Activated naive CD4-positive, alpha-beta T cell treated with anti-CD3 and anti-CD28 coated beads, Interleukin-2, amount 50 U/mL, for 24 hours (primary cell): ENCODE data around the gene MYH9.
"Not testable (repeated sequence)": the region's sequence is repeated elsewhere in the genome, so short reads cannot be mapped to it uniquely, and the experiment has no call there.

Experiments used
- H3K27ac Mint-ChIP-seq: one replicate; pipeline ENCODE4 v1.8.0; 2021; ENCODE audit warnings: mild to moderate bottlenecking, mixed read lengths
- H3K27me3 Mint-ChIP-seq: one replicate; pipeline ENCODE4 v1.8.0; 2021; ENCODE audit warnings: mixed read lengths
- H3K36me3 Mint-ChIP-seq: one replicate; pipeline ENCODE4 v1.8.0; 2021; ENCODE audit warnings: mixed read lengths
- H3K4me1 Mint-ChIP-seq: one replicate; pipeline ENCODE4 v1.8.0; 2021; ENCODE audit warnings: mixed read lengths
- H3K4me3 Mint-ChIP-seq: one replicate; pipeline ENCODE4 v1.8.0; 2021; ENCODE audit warnings: mild to moderate bottlenecking, mixed read lengths
- H3K9me3 Mint-ChIP-seq: one replicate; pipeline ENCODE4 v1.8.0; 2021; ENCODE audit warnings: mixed read lengths

MYH9 gene

GRCh38 chr22:36298118-36298517 lies 89.6 kb downstream of the MYH9 start:
- Mint-ChIP-seq H3K4me1 (peaks cover 9% of the 10 kb centered on the region), H3K4me3 (no peak overlapping the region), H3K9me3 (no peaks in the 10 kb centered on the region), H3K27ac (peak overlapping the region; percentile 68), H3K27me3 (no peaks in the 10 kb centered on the region), H3K36me3 (peaks cover 22% of the 10 kb centered on the region)

DNA sequence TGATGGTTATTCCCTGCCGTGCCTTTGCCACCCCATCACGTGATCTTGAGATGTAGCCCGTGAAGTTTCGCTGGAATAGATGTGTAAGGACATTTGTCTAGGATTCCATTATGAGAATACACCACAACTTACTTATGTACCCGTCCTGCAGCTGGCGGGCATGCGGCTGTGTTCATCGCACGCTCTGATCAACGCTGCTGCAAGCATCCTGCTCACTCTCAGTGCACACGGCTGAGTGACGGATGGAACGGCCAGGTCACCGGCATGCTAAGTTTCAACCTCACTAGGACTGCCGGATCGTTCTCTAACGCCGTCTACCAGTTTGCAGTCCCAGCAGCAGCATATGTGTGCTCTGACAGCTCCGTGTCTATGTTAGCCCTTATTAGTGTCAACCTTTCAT lies 90.2 kb downstream of the MYH9 start:
- H3K27ac Mint-ChIP-seq = peak overlapping the region; percentile 68
- H3K9me3 Mint-ChIP-seq = no peaks in the 10 kb centered on the region
- H3K27me3 Mint-ChIP-seq = no peaks in the 10 kb centered on the region
- H3K4me3 Mint-ChIP-seq = no peak overlapping the region
- H3K4me1 Mint-ChIP-seq = peaks cover 14% of the 10 kb centered on the region
- H3K36me3 Mint-ChIP-seq = peaks cover 26% of the 10 kb centered on the region

DNA sequence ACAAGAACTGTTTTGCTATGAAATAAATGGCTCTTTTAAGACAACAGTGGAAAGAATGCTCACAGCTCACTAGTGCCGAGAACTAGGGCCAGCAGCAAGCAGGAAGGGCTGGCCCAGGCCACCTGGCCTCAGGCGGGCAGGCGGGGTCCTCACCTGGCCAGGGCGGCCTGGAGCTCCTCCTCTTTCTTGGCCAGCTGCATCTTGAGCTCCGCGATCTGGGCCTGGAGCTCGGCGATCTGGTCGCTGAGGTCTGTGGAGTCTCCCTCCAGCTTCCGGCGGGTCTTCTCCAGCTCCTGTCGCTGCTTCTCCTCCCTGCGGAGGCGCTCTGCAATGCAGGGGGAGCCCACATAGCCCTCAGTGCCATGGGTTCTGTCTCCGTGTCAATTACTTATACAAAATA lies 91.1 kb downstream of the MYH9 start:
- Mint-ChIP-seq H3K36me3 (peaks cover 33% of the 10 kb centered on the region), H3K9me3 (no peaks in the 10 kb centered on the region), H3K27me3 (no peaks in the 10 kb centered on the region), H3K4me3 (no peak overlapping the region), H3K27ac (no peak overlapping the region), H3K4me1 (peaks cover 18% of the 10 kb centered on the region)

DNA sequence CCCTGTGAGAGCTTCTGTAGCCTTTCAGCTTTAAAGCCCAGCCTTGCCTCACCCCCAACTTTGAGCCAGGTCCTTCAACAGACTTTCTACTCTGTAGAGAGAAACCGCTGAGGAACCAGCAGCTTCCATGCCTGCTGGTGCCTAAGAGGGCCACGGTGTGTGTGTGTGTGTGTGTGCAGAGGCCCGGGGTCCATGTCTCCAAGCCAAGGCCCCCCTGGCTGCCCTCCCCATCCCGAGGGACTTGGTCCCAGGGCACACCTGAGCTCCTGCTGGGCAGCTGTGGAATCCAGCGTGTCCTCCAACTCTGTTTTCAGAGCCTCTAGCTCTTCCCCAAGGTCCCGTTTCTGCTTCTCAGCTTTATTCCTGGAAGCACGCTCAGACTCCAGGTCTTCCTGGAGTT lies 92.5 kb downstream of the MYH9 start:
- Mint-ChIP-seq H3K27me3 (no peaks in the 10 kb centered on the region), H3K4me3 (no peak overlapping the region), H3K9me3 (no peaks in the 10 kb centered on the region), H3K4me1 (peaks cover 13% of the 10 kb centered on the region), H3K27ac (peak overlapping the region; percentile 68), H3K36me3 (peaks cover 32% of the 10 kb centered on the region)

- no peak overlapping the region for H3K4me3 Mint-ChIP-seq
- H3K4me1 Mint-ChIP-seq = peaks cover 16% of the 10 kb centered on the region
- H3K36me3 Mint-ChIP-seq = peaks cover 35% of the 10 kb centered on the region
- H3K27ac Mint-ChIP-seq = no peak overlapping the region
- no peaks in the 10 kb centered on the region for H3K27me3 Mint-ChIP-seq
- H3K9me3 Mint-ChIP-seq = no peaks in the 10 kb centered on the region
Measured at GRCh38 chr22:36294801-36295200, 93.0 kb downstream of the MYH9 start.

GRCh38 chr22:36294293-36294620 lies 93.5 kb downstream of the MYH9 start:
- Mint-ChIP-seq H3K9me3 (no peaks in the 10 kb centered on the region), H3K27me3 (no peaks in the 10 kb centered on the region), H3K4me3 (no peak overlapping the region), H3K36me3 (peaks cover 38% of the 10 kb centered on the region), H3K27ac (peak overlapping the region; percentile 59), H3K4me1 (peaks cover 22% of the 10 kb centered on the region)

DNA sequence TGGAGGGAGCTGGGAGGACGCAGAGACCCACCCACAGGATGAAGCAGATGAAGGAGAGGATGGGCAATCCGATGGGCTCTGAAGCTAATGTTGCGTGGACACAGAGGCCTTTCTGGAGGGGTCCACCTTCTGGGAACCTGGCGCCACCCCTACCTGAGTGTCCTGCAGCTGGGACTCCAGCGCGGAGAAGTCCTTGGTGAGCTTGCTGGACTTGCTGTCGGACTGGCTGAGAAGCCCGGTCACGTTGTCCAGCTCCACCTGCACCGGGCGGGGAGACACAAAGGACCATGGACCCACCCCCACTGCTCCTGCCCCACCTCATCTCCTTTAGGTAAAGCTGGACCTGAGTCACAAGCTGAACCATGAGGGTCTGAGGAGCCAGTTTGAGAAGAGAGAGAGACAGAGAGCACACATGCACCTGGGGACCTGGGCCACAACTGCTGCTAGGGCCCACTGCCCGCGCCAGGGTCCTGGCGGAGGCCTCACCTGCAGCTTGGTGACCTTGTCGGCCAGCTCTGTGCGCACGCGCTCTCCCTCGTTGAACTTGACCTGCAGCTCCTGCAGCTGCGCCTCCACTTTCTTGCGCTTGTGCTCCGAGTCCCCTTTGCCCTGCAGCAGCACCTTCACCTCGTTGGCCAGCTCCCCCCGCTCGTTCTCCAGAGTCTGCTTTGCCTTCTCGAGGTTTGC lies 94.0 kb downstream of the MYH9 start:
- Mint-ChIP-seq H3K4me3 (no peak overlapping the region), H3K4me1 (peaks cover 27% of the 10 kb centered on the region), H3K27me3 (no peaks in the 10 kb centered on the region), H3K9me3 (no peaks in the 10 kb centered on the region), H3K27ac (no peak overlapping the region), H3K36me3 (peaks cover 41% of the 10 kb centered on the region)

- Mint-ChIP-seq H3K27me3 (no peaks in the 10 kb centered on the region), H3K4me1 (peaks cover 29% of the 10 kb centered on the region), H3K27ac (no peak overlapping the region)
Measured at GRCh38 chr22:36292823-36293530, 94.8 kb downstream of the MYH9 start.

DNA sequence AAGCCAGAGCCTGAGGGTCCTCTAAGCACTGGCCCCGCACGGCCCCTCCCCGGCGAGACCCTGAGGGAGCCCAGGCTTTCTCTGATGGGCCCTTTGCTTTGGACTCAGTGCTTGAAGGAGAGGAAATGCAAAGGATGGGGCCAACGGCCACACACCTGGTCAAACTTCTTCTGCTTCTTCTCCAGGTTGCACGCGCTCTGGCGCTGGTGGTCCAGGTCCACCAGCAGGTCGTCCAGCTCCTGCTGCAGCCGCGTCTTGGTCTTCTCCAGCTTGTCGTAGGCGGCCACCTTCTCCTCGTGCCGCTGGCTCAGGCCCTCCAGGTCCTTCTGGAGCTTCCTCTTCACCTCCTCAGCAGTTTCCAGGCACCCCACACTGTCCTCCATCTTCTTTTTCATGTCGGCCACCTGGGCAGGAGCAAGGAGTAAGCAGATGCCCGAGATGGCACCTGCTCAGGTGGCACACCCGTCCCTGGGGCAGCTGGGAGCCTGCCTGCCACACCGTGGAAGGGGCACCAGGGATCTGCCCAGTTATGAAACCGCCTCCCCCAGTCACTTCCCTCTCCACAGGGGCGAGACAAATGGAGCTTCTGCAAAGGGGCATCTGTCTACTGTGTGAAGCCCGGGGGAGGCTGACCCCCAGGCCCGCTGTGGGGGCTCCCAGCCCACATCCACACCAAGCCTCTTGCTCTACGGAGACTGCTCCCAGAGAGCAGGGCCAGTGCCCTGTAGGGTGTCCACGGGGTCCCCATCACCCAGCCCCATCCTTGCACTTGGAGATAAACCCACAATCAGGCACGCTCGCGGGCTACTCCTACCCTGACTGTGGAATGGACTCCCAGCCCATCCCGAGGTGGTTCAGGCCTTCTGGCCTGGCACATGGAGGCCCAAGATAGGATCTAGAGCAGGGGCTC lies 95.7 kb downstream of the MYH9 start:
- Mint-ChIP-seq H3K27ac (peak overlapping the region; percentile 87), H3K4me3 (no peak overlapping the region), H3K4me1 (peaks cover 31% of the 10 kb centered on the region), H3K27me3 (no peaks in the 10 kb centered on the region), H3K36me3 (peaks cover 37% of the 10 kb centered on the region), H3K9me3 (no peaks in the 10 kb centered on the region)

More at GRCh38 chr22:36292823-36293530, 94.8 kb downstream of the MYH9 start:
- Mint-ChIP-seq H3K9me3 (no peaks in the 10 kb centered on the region), H3K4me3 (no peak overlapping the region), H3K36me3 (peaks cover 41% of the 10 kb centered on the region)

DNA sequence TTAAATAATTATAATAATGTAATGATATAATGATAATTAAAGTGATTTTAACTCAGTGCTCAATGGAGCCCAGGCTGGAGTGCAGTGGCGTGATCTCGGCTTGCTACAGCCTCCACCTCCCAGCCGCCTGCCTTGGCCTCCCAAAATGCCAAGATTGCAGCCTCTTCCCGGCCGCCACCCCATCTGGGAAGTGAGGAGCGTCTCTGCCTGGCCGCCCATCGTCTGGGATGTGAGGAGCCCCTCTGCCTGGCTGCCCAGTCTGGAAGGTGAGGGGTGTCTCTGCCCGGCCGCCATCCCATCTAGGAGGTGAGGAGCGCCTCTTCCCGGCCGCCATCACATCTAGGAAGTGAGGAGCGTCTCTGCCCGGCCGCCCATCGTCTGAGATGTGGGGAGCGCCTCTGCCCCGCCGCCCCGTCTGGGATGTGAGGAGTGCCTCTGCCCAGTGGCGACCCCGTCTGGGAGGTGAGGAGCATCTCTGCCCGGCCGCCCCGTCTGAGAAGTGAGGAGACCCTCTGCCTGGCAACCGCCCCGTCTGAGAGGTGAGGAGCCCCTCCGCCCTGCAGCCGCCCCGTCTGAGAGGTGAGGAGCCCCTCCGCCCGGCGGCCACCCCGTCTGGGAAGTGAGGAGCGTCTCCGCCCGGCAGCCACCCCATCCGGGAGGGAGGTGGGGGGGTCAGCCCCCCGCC lies 97.2 kb downstream of the MYH9 start:
- Mint-ChIP-seq H3K4me1 (peaks cover 36% of the 10 kb centered on the region), H3K36me3 (peaks cover 37% of the 10 kb centered on the region)
- H3K27ac Mint-ChIP-seq = not testable (repeated sequence)

GRCh38 chr22:36289948-36290371 lies 97.8 kb downstream of the MYH9 start:
- Mint-ChIP-seq H3K36me3 (peaks cover 35% of the 10 kb centered on the region), H3K27ac (peak overlapping the region; percentile 91), H3K4me1 (peaks cover 36% of the 10 kb centered on the region), H3K4me3 (peak overlapping the region; percentile 55)
- not testable (repeated sequence) for H3K9me3 Mint-ChIP-seq, H3K27me3 Mint-ChIP-seq

More for the DNA sequence above, 97.2 kb downstream of the MYH9 start:
- not testable (repeated sequence) for H3K9me3 Mint-ChIP-seq, H3K27me3 Mint-ChIP-seq, H3K4me3 Mint-ChIP-seq

DNA sequence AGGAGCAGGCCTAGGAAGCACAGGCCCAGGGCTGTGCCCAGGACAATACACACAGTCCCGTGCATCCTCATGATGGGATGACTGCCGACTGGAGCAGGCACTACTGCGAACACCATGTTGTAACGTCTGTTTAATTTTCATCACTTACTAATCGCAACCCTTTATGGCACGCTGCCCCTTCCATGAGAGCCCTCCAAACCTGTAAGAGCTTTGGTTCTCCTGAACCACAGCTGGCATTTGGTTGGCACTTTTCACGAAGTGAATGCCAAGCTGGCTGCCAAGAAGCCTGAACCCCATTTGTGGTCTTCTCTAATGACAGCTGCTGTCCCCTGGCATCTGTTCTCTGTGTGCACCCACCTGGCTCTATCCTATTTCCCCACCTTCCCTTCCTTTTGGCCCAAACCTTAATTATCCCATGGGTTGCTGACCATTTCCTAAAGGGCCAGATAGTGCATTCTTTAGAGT lies 98.3 kb downstream of the MYH9 start:
- peak overlapping the region; percentile 91 for H3K27ac Mint-ChIP-seq
- H3K9me3 Mint-ChIP-seq = no peaks in the 10 kb centered on the region
- H3K27me3 Mint-ChIP-seq = no peaks in the 10 kb centered on the region
- peaks cover 34% of the 10 kb centered on the region for H3K36me3 Mint-ChIP-seq
- H3K4me1 Mint-ChIP-seq = peaks cover 36% of the 10 kb centered on the region
- peak overlapping the region; percentile 55 for H3K4me3 Mint-ChIP-seq

- Mint-ChIP-seq H3K9me3 (no peaks in the 10 kb centered on the region), H3K4me3 (no peak overlapping the region), H3K36me3 (peaks cover 32% of the 10 kb centered on the region), H3K4me1 (peaks cover 36% of the 10 kb centered on the region), H3K27me3 (no peaks in the 10 kb centered on the region), H3K27ac (peak overlapping the region; percentile 12)
Measured at GRCh38 chr22:36288571-36289405, 99.0 kb downstream of the MYH9 start.

GRCh38 chr22:36287881-36288515 lies 99.8 kb downstream of the MYH9 start:
- Mint-ChIP-seq H3K4me3 (no peak overlapping the region), H3K27me3 (no peaks in the 10 kb centered on the region), H3K9me3 (no peaks in the 10 kb centered on the region), H3K4me1 (peaks cover 36% of the 10 kb centered on the region), H3K36me3 (peaks cover 33% of the 10 kb centered on the region), H3K27ac (no peak overlapping the region)
